Omental fat pad (tissue), 4 donors: ENCODE data around the gene NFE2L3. TPM values are rescaled to one million over a fixed set of nuclear protein-coding genes. Genes with fewer than 3 reads are reported as not detected.

Source experiments
- ATAC-seq: fragments of 150-250 bp; one replicate; pipeline ENCODE4 v1.9.1; 2016; ENCODE audit warnings: mild to moderate bottlenecking, moderate library complexity; ENCODE audit not compliant: low FRiP score
- DNase-seq: peaks from one replicate; pipeline ENCODE4 v3.0.0-alpha.2; 2019; ENCODE audit warnings: low spot score
- CTCF ChIP-seq, 3 donors: fragments of 450-650 bp; IDR thresholded peaks; one replicate each; pipeline ENCODE4 v1.5.1; 2016 to 2017; ENCODE audit warnings: antibody characterized with exemption in 3 of 3, mild to moderate bottlenecking in 3 of 3, moderate library complexity in 2 of 3
- total RNA-seq, 4 donors: library from RNA; depleted of rRNA; stranded (reverse); fragments of >200 nt; gene quantifications; one replicate each; pipeline ENCODE4 v1.1.0, GENCODE V29; 2016

Gene NFE2L3
- total RNA-seq, 4 donors from 2014 or later, result 3.9 to 12.1 (median 5.3) TPM

DNA sequence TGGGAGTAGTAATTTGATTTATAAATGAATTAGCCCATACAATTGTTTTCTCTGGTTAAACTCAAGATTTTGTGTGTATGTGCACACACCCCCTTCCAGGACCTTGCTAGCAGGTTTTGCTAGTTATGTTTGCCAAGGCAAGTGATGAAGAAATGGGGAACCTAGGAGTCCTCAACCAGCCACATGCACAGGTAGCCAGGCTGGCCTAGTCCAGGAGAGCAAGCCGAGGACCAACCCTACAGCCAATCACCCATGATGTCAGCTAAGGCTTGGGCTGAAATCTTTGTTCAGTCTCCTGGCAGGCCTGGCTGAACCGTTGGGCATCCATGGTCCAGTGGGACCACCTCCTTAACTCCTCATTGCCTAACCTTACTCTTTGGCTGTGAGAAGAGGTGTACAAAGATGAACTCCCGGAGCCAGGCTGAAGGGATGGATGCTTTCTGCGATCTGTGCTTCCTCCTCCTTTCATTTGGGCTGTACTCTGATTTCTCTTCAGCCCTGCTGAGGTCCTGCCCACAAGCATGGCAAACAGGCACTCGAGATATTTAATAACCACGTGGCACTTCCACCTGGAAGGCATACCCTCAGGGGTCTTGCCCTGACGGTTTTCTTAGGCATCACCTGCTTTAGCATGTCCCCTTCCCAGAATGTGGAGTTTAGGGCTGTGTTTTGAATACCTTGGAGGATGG lies 26.4 kb downstream of the NFE2L3 start:
- ATAC-seq, result no peak
- DNase-seq, result no peak
- TF ChIP-seq CTCF (IDR thresholded peaks at IDR 0.05), result no peak

- no peak for ATAC-seq
- TF ChIP-seq CTCF (IDR thresholded peaks at IDR 0.05), result no peak
- DNase-seq, result no peak
Measured at GRCh38 chr7:26179422-26179821, 27.4 kb downstream of the NFE2L3 start.

- ATAC-seq, result no peak
- no peak for DNase-seq
- no peak for TF ChIP-seq CTCF (IDR thresholded peaks at IDR 0.05)
Measured at GRCh38 chr7:26179826-26180497, 28.0 kb downstream of the NFE2L3 start.

GRCh38 chr7:26180792-26181198 lies 28.8 kb downstream of the NFE2L3 start:
- ATAC-seq, result no peak
- TF ChIP-seq CTCF (IDR thresholded peaks at IDR 0.05), result no peak
- DNase-seq, result no peak

GRCh38 chr7:26181474-26182227 lies 29.7 kb downstream of the NFE2L3 start:
- DNase-seq, result no peak
- no peak for TF ChIP-seq CTCF (IDR thresholded peaks at IDR 0.05)

GRCh38 chr7:26182283-26182682 lies 30.3 kb downstream of the NFE2L3 start:
- TF ChIP-seq CTCF (IDR thresholded peaks at IDR 0.05), result no peak
- DNase-seq, result no peak
- no peak for ATAC-seq

More at GRCh38 chr7:26181474-26182227, 29.7 kb downstream of the NFE2L3 start:
- ATAC-seq, result no peak
